HL-60 (cell line): ENCODE measurements around the gene RGL1.

Experiments
- DNase-seq, 2 experiments: peaks; one replicate each; pipeline ENCODE4 v3.0.0-alpha.2; 2010 to 2020; ENCODE audit warnings: low read depth in 1 of 2, low spot score in 1 of 2
- H3K27ac ChIP-seq: fragments of 250-450 bp; sonication (Bioruptor Pico); replicated peaks from 2 replicates; pipeline ENCODE4 v1.5.1; 2020; ENCODE audit warnings: mild to moderate bottlenecking, moderate library complexity
- H3K27me3 ChIP-seq: fragments of 250-450 bp; sonication (Bioruptor Pico); 2 replicates; pipeline ENCODE4 v1.5.1; 2021; ENCODE audit warnings: mild to moderate bottlenecking, moderate library complexity; ENCODE audit not compliant: insufficient read depth, poor library complexity, severe bottlenecking
- H3K4me3 ChIP-seq: replicated peaks from 2 replicates; pipeline ENCODE4 v1.5.1; 2011; ENCODE audit warnings: mild to moderate bottlenecking, control low read depth, low read length; ENCODE audit not compliant: insufficient read depth
- CTCF ChIP-seq: IDR thresholded peaks from one replicate; pipeline ENCODE4 v1.5.1; 2011; ENCODE audit warnings: low read length, control low read depth, inconsistent platforms; ENCODE audit not compliant: insufficient read depth
- GABPA ChIP-seq: IDR thresholded peaks from 2 replicates; pipeline ENCODE4 v1.6.1; 2012; ENCODE audit warnings: low read depth
- POLR2AphosphoS5 ChIP-seq: IDR thresholded peaks from 2 replicates; pipeline ENCODE4 v1.6.1; 2012; ENCODE audit warnings: low read depth
- REST ChIP-seq: IDR thresholded peaks from 2 replicates; pipeline ENCODE4 v1.6.1; 2012; ENCODE audit warnings: low read depth; ENCODE audit not compliant: insufficient replicate concordance
- SPI1 ChIP-seq: IDR thresholded peaks from 2 replicates; pipeline ENCODE4 v1.6.1; 2012; ENCODE audit warnings: low read depth, mild to moderate bottlenecking, borderline replicate concordance

The RGL1 gene

GRCh38 chr1:183916574-183916973 lies 111.7 kb downstream of the RGL1 start:
- Histone ChIP-seq H3K27me3 (no peaks in the 10 kb centered on the region), H3K4me3 (no peak overlapping the region), H3K27ac (no peak overlapping the region)
- TF ChIP-seq POLR2AphosphoS5, result no peak
- no peak for TF ChIP-seq REST
- no peak for TF ChIP-seq GABPA
- TF ChIP-seq SPI1, result no peak
- no peak for TF ChIP-seq CTCF
- no peak for DNase-seq

- no peaks in the 10 kb centered on the region for H3K27me3 ChIP-seq
- no peak overlapping the region for H3K27ac ChIP-seq
- no peak for DNase-seq
- no peak overlapping the region for H3K4me3 ChIP-seq
- no peak for TF ChIP-seq CTCF
- TF ChIP-seq GABPA, result no peak
- TF ChIP-seq POLR2AphosphoS5, result no peak
- TF ChIP-seq SPI1, result no peak
- TF ChIP-seq REST, result no peak
These were observed 113.7 kb downstream of the RGL1 start for GRCh38 chr1:183918589-183918988.

- TF ChIP-seq GABPA (no peak), CTCF (no peak), REST (no peak), SPI1 (no peak), POLR2AphosphoS5 (no peak)
- Histone ChIP-seq H3K4me3 (no peak overlapping the region), H3K27ac (no peak overlapping the region), H3K27me3 (no peaks in the 10 kb centered on the region)
- DNase-seq, result no peak
These were observed 115.7 kb downstream of the RGL1 start for GRCh38 chr1:183920651-183921050.
